Stimulated activated CD4-positive, alpha-beta T cell treated with anti-CD3 and anti-CD28 coated beads, Interleukin-2, amount 100 ng/mL, for 4 hours (primary cell): ENCODE results near the gene SUPT5H.

Experiments
- DNase-seq: peaks from one replicate; pipeline ENCODE4 v3.0.0-alpha.2; 2020; ENCODE audit warnings: low read depth

Gene SUPT5H

GRCh38 chr19:39497996-39498797 lies 52.8 kb downstream of the SUPT5H start:
- DNase-seq: no peak

GRCh38 chr19:39498798-39499642 lies 53.6 kb downstream of the SUPT5H start, which contains the start of gene DLL3:
TSS of gene DLL3 (plus strand) at chr19:39498947. CDS start at chr19:39498975, 28 bp downstream.
- no peak for DNase-seq

GRCh38 chr19:39499932-39500331 lies 54.5 kb downstream of the SUPT5H start:
- DNase-seq: no peak

- DNase-seq: no peak
Observed at GRCh38 chr19:39500543-39500942, 55.2 kb downstream of the SUPT5H start.

- no peak for DNase-seq
Observed at GRCh38 chr19:39501340-39501739, 56.0 kb downstream of the SUPT5H start.

- peak; percentile 65 for DNase-seq
Observed at GRCh38 chr19:39502640-39503417, 57.4 kb downstream of the SUPT5H start.

GRCh38 chr19:39506598-39506943 lies 61.2 kb downstream of the SUPT5H start:
- no peak for DNase-seq

GRCh38 chr19:39506944-39507714 lies 61.7 kb downstream of the SUPT5H start:
- peak; percentile 38 for DNase-seq

- DNase-seq: no peak
Observed at GRCh38 chr19:39507715-39508364, 62.5 kb downstream of the SUPT5H start.

- no peak for DNase-seq
Observed at GRCh38 chr19:39508629-39509028, 63.2 kb downstream of the SUPT5H start.

- DNase-seq: no peak
Observed at GRCh38 chr19:39509233-39509632, 63.9 kb downstream of the SUPT5H start.

- no peak for DNase-seq
Observed at GRCh38 chr19:39512988-39513387, 67.6 kb downstream of the SUPT5H start.

- no peak for DNase-seq
Observed at GRCh38 chr19:39514840-39515550, 69.6 kb downstream of the SUPT5H start, which contains the start of gene SELENOV. TSS of gene SELENOV (plus strand) at chr19:39515139. CDS start at chr19:39515213, 74 bp downstream.

GRCh38 chr19:39515551-39516191 lies 70.3 kb downstream of the SUPT5H start:
- no peak for DNase-seq

- no peak for DNase-seq
Observed at GRCh38 chr19:39516270-39516669, 70.9 kb downstream of the SUPT5H start.

- no peak for DNase-seq
Observed at GRCh38 chr19:39517432-39517831, 72.0 kb downstream of the SUPT5H start.

GRCh38 chr19:39518458-39518857 lies 73.1 kb downstream of the SUPT5H start:
- DNase-seq: no peak

GRCh38 chr19:39518975-39519374 lies 73.6 kb downstream of the SUPT5H start:
- DNase-seq: no peak

- DNase-seq: no peak
Observed at GRCh38 chr19:39520541-39521484, 75.4 kb downstream of the SUPT5H start.
